ENCODE data around the gene CARNS1.
"Not testable (repeated sequence)": the region's sequence is repeated elsewhere in the genome, so short reads cannot be mapped to it uniquely, and the experiment has no call there.

The CARNS1 gene

DNA sequence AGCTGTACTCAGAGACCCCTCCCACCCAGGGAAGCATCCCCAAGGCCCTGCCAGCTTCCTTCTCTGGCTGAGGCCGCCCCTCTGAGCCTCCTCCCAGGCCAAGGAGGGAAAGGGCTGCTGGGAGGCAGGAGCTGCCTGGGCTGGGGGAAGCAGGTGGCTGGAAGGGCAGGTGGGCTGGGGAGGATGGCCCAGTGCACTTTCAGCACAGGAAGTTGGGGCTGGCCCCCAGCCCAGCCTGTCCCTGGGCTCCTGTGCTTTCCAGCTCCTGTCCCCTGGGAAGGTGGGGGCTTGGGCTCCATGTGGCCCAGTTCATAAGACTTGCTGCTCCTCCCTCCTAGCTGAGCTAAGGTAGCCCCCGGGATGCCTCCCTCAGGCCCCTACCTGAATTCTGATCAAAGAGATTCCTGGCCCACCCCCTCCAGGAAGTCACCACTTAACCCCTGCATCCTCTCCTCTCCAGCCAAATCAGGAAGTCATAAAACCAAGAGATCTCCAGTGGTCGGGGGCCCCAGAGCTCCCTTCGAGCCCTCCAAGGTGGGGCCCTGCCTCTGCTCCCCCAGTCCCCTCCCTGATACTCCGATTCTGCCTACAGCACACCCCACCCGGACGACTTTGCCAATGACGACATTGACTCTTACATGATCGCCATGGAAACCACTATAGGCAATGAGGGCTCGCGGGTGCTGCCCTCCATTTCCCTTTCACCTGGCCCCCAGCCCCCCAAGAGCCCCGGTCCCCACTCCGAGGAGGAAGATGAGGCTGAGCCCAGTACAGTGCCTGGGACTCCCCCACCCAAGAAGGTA, 18.7 kb upstream of the CARNS1 start:
- DNase-seq (ENCODE audit: low spot score), result no peak

DNA sequence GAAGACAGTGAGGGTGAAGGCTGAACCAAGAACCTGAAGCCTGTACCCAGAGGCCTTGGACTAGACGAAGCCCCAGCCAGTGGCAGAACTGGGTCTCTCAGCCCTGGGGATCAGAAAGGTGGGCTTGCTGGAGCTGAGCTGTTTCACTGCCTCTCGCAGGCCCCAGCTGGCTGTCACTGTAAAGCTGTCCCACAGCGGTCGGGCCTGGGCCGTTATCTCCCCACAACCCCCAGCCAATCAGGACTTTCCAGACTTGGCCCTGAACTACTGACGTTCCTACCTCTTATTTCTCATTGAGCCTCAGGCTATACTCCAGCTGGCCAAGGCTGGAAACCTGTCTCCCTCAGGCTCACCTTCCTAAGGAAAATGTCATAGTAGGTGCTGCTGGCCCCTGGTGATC, 17.9 kb upstream of the CARNS1 start:
- no peak for DNase-seq (ENCODE audit: low spot score)

DNA sequence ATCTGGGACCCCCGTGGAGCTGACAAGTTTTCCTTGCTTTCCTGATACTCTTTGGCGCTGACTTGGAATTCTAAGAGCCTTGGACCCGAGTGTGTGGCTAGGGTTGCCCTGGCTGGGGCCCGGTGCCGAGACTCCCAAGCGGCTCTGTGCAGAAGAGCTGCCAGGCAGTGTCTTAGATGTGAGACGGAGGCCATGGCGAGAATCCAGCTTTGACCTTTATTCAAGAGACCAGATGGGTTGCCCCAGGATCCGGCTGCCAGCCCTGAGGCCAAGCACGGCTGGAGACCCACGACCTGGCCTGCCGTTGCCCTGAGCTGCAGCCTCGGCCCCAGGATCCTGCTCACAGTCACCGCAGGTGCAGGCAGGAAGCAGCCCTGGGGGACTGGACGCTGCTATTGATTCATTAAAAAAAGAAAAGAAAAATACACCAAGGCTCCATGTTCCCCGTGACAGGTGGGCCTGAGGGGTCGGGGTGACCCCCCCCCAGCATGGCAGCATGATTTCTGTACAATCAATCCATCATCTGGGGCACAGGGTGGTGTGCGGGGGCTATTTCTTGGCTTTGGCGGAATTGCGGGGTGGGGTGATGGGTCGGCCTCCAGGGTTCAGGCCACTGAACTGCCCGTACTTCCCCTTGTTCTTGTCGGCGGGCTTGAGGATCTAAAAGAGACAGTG, 17.4 kb upstream of the CARNS1 start:
- DNase-seq (ENCODE audit: low spot score), result no peak

DNA sequence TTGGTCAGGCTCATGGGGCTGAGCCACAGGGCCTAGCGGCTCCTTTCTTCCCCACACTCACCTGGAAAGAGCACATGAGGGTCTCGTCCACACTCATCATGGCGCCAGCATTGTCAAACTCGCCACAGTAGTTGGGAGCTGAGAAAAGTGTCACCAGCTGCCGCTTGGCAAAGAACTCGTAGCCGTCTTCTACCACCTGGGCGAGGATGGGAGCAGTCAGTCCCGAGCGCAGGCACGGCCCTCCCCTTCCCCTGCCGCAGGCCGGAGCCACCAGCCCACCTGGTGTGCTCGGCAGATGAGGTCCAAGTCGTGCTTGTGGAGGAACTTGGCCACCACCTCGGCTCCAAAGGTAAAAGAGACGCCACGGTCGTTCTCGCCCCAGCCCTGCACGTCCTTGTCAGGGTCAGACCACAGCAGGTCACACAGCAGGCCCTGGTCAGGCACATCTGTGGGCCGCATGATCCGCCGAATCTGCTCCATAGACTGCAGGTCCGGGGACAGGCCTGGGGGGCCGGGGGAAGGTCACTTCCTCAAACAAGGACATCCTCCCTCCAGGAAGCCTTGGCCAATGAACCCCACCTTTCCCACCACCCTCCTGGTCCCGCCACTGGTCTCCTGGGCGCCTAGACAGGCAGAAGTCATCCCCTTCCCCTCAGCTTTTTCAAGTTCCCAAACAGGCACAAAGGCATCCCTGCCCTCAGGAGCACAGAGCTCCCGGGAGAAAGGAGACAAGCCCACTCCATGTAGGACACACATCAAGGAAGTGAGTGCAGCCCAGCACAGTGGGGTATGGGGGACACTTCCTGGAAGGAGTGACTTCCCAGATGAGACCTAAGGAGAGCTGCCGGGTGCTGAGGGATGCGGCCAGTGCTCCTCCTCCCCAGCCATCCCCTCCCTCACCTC, 16.6 kb upstream of the CARNS1 start:
- no peak for DNase-seq (ENCODE audit: low spot score)

DNA sequence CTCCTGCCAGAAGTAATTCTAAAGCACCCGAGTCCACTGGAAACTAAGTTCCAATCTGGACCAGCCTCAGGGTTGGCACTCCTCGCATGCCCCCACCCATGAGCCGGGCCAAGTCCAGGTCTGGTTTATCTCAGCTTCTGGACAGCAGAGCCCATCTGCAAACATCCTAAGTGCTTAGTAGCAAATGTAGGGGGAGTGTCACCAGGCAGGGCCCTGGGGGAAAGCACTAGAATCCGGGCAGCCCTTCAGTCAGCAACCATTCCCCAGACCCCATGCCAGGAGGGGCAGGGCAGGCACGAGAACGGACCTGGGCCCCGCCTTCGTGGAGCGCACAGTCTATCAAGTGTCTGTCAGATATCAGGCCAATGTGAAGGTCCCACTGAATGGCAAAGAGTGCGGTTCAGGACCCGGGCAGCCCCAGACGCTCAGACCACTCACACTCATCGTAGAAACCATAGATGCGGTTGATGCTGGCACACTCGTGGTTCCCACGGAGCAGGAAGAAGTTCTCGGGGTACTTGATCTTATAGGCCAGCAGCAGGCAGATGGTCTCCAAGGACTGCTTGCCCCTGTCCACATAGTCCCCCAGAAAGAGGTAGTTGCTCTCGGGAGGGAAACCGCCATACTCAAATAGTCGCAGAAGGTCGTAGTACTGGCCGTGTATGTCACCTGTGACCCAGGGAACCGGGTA, 15.1 kb upstream of the CARNS1 start:
- DNase-seq (ENCODE audit: low spot score), result no peak

DNA sequence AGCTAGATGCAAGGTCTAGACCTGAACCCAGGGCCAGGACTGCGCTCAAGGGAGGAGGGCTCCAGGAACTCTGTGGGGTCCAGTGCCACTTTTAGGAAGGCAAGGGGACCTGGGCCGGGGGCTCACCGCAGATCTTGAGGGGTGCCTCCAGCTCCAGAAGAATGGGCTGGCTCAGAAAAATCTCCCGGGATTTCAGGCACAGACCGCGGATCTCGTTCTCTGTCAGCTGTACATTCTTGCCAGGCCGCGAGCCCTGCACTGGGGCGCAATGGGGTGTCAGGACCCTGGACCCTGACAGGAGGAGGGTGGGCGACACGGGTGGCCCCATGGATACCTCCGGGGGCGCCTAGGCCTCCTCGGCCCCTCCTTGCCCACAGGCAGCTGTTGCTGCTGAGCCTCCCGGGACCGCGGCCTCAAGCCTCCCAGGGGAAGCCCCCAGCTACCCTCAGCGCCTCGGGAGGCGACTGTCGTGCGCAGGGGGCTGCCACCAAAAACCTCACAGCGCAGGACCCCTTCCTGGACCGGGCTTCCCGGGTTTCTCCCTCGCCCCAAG, 14.5 kb upstream of the CARNS1 start:
- DNase-seq (ENCODE audit: low spot score), result no peak

DNA sequence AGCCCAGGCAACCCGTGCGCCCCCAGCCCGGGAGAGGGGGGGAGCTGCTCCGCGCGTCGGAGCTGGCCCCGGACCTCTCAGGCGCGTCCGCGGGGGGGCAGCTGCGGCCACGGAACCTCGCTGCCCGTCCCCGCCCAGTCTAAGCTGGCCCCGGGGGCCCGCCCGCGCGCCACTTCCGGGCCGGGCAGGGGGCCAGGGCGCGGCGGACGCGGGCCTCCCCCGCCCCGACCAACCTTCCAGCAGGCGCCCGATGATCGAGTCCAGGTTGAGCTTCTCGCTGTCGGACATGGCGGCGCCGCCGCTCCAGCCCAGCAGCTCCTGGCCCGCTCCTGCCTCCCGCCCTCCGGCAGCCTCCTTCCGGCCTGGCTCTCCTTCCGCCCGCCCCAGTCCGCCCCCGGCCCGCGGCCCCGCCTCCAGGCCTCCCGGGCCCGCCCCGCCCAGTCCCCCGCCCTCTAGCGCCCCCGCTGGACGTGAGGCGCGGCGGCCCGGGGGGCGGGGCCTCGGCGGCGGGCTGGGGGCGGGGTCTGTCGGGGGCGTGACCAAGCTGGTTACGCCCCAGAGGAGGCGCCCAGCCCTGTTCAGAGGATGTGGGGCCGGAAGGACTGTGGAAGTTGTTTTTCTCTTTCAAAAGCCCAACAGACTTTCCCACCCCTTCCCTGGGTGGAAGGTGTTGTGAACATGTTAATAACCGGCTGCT, 13.8 kb upstream of the CARNS1 start, which contains the start of gene PPP1CA:
PPP1CA (minus strand) TSS at position 364 of the 697 bp plus-strand sequence; CDS start at position 288, 76 bp downstream.
- peak; percentile 97 for DNase-seq (ENCODE audit: low spot score)

DNA sequence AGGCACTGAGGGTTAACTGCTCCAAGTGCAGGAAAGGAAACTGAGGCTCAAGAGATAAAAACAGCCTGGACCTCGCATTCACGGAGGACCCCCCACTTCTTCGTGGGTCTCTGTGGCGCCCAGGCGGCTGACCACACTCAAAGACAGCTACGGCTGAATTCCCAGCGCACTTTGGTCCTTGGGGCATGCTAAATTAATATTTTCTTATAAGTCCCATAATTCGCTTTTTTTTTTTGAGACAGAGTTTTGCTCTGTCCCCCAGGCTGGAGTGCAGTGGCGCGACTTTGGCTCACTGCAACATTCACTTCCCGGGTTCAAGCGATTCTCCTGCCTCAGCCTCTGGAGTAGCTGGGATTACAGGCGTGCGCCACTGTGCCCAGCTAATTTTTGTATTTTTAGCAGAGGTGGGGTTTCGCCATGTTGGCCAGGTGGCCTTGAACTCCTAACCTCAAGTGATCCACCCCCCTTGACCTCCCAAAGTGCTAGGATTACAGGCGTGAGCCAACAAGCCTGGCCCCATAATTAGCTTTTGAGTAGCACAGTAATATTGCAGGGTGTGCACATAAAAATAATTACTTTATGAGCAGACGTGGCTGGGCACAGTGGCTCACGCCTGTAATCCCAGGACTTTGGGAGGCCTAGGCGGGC, 13.2 kb upstream of the CARNS1 start:
- DNase-seq (ENCODE audit: low spot score), result not testable (repeated sequence)

DNA sequence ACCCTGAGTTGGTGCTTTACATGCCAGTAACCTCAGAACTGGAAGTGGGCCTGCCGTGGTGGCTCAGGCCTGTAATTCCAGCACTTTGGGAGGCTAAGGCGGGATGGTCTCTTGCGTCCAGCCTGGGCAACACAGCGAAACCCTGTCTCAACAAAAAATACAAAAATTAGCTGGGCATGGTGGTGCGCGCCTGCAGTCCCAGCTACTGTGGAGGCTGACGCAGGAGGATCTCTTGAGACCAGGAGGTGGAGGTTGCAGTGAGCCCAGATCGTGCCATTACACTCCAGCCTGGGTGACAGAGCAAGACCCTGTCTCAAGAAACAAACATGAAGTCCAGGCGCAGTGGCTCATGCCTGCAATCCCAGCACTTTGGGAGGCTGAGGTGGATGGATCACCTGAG, 12.4 kb upstream of the CARNS1 start:
- DNase-seq (ENCODE audit: low spot score), result not testable (repeated sequence)

DNA sequence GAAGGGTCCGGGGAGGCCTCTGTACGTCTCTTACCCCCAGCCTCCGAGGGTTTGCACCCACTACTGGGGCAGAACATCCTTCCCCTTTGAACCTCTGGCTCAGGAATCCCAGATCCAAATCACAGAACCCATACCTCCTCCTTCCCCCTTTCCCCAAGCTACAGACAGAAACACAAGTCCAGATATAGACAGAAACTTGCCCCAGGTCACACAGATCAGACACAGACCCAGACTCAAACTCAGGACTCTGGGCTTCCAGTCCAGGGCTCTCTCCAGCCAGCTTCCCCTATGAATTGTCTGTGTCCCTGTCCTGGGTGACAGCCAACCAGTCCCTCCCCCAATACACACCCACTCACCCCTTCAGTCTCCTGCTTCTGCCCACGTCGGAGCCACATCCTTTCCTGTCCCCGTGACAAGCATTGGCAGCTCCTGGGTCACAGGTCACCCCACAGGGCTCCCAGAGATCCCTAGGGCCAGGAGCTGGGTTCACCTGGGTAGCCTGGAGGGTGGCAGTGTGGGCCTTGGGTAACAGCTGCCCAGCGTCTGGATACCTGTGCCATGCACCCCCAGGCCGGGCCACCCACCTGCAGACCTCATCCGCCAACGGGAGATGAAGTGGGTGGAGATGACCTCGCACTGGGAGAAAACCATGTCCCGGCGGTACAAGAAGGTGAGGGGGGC, 10.8 kb upstream of the CARNS1 start:
- no peak for DNase-seq (ENCODE audit: low spot score)

DNA sequence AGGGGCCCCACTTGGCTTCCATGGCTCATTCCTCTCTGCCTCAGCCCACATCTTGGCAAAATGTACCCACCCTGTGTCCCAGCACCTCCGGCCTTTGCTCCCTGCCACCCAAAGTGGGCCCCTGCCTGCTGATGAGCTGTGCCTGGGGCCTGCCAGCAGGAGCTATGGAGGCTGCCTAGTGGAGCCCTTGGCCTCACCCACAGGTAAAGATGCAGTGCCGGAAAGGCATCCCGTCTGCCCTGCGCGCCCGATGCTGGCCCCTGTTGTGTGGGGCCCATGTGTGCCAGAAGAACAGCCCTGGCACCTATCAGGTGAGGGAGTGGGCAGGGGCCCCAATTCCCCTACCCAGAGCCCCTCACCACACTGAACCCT, 10.3 kb upstream of the CARNS1 start:
- no peak for DNase-seq (ENCODE audit: low spot score)

DNA sequence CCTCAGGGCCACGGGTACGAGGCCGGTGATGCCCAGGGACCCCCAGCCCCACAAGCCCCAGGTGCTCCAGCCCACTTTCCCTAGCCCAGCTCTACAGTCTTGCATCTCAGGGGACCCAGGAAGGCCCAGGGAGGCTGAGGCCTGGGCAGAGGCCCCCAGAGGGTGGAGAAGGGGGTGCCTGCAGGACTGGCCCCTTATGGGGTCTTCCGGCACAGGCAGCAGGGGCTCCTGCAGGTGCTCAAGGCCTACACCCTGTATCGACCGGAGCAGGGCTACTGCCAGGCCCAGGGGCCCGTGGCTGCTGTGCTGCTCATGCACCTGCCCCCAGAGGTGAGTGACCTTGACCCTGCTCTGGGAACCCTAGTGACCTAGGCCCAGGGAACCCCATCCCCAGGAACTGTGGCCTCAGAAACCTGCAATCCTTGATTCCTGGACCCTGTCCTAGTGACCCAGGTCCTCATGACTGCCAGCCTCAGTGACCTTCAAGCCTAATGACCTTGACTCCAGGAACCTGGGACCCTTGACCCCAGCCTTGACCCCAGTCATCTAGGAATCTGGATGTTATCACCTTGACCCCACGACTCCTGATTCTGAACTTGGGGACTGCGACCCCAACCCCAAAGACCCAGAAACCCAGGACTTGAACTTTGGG, 9.7 kb upstream of the CARNS1 start:
- DNase-seq (ENCODE audit: low spot score), result no peak

DNA sequence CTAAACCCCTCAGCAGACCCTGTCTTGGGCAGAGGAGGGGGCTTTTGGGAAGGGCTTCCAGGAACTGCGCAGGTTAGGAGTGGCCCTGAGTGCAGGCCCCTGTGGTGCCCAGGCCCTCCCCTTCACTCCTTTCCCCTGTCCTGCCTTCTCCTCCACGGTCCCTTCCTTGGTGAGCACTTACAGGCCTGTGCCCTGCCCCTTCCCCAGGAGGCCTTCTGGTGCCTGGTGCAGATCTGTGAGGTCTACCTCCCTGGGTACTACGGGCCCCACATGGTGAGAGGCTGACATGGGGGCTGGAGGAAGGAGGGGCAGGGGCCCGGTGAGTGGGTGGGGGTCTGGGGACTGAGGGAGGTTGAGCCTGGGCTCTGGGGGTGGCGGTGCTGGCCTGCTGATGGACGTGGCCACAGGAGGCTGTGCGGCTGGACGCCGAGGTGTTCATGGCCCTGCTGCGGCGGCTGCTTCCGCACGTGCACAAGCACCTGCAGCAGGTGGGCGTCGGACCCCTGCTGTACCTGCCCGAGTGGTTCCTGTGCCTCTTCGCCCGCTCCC, 9.0 kb upstream of the CARNS1 start:
- DNase-seq (ENCODE audit: low spot score), result no peak

DNA sequence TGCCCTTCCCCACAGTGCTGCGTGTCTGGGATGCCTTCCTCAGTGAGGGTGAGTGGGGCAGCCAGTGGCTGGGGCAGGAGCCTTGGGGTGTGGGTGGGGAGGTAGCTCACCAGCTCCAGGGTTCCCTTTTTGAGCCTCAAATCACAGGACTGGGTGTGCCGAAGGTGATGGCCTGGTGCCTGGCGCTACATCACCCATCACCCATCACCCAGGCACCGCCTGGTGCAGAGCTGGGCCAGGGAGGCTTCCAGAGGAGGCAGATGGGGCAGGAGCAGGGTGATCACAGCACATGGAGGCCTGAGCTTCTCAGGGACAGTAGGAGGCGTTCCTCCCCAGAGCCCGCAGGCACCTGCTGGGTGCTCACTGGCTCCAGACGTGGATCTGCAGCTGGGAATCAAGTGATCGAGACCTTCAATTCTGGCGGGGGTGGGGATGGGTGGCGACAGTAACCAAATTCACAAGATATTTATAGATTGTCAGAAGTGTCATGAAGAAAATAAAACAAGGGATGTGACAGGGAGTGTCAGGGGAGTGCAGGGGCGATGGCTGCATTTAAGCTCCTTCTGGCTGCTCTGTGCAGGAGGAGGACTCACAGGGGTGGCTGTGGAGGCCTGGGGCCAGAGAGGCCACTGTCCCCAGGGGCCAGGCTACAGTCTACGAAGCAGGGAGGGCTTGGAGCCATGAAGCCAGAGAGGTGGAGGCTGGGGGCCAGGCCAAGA, 8.3 kb upstream of the CARNS1 start:
- DNase-seq (ENCODE audit: low spot score), result no peak

DNA sequence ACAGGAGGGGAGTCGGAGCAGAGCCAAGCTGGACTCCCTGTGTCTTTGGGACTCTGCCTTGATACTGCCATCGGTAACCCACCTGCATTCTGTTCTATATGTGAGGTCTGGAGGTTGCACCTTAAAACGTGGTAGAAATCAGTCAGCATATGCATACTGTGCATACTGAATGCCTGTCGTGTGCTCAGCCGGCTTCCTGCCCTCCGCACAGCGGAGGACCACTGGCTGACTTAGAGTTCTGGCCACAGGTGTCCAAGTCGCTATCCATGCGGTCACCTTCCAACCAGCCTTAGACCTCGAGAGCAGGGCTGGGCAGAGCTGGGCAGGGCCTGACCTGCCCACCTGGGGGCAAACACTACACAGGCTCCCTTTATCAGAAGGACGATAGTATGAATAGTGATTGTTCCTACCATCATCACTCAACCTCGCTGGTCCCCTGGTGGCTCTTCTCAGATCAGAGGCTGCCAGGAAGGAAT, 7.8 kb upstream of the CARNS1 start:
- DNase-seq (ENCODE audit: low spot score), result no peak

DNA sequence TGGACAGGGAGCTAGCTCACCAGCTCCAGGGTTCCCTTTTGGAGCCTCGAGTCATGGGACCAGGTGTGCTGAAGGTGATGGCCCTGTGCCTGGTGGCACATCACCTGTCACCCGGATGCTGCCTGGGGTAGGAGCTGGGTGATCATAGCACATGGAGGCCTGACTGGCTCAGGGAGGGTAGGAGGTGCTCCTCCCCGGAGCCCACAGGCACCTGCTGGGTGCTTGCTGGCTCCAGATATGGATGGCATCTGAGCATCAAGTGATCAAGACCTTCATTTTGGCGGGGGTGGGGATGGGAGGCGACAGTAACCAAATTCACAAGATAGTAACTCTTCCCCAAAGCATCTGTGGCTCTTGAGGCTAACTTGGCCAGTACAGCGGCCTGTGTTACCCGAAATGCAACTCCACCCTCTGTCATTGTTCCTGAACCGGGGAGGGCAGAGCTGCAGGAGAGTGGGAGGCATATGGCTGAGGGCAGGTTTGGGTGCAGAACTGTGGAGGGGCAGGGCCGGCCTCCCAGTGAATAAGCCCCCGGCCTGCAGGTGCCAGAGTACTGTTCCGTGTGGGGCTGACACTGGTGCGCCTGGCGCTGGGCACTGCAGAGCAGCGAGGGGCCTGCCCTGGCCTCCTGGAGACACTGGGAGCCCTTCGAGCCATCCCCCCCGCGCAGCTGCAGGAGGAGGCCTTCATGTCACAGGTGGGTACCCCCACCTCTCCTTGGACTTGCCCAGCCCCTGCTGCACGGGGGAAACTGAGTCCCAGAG, 6.9 kb upstream of the CARNS1 start:
- DNase-seq (ENCODE audit: low spot score), result no peak

DNA sequence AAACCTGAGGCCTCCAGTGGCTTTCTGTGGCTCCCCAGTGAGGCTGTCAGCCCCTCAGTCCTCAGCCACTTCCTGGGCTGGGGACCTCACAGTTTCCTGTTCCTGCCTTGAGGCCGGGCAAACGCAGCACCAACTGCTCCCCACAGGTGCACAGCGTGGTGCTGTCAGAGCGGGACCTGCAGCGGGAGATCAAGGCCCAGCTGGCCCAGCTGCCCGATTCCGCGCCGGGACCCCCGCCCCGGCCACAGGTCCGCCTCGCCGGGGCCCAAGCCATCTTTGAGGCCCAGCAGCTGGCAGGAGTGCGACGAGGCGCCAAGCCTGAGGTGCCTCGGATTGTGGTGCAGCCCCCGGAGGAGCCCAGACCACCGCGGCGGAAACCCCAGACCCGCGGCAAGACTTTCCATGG, 6.2 kb upstream of the CARNS1 start:
- no peak for DNase-seq (ENCODE audit: low spot score)
